ENCODE data around the gene IFNA2.

DNA sequence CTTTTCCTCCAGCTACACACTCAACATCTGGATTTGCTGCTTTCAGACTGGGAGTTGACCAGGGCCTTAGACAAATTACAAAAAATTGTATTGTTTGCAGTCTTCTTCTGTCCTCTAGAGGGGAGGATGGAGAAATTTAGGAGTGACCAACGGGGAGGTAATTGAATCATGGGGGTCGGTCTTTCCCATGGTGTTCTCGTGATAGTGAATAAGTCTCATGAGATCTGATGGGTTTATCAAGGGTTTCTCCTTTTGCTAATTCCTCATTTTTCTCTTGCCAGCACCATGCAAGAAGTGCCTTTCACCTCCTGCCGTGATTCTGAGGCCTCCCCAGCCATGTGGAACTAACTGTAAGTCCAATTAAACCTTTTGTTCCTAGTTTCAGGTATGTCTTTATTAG lies 28.0 kb upstream of the IFNA2 start:
- TF ChIP-seq, protein P1, sequence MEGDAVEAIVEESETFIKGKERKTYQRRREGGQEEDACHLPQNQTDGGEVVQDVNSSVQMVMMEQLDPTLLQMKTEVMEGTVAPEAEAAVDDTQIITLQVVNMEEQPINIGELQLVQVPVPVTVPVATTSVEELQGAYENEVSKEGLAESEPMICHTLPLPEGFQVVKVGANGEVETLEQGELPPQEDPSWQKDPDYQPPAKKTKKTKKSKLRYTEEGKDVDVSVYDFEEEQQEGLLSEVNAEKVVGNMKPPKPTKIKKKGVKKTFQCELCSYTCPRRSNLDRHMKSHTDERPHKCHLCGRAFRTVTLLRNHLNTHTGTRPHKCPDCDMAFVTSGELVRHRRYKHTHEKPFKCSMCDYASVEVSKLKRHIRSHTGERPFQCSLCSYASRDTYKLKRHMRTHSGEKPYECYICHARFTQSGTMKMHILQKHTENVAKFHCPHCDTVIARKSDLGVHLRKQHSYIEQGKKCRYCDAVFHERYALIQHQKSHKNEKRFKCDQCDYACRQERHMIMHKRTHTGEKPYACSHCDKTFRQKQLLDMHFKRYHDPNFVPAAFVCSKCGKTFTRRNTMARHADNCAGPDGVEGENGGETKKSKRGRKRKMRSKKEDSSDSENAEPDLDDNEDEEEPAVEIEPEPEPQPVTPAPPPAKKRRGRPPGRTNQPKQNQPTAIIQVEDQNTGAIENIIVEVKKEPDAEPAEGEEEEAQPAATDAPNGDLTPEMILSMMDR (IDR thresholded peaks at IDR 0.05; ENCODE audit: low read depth, low read length, poor library complexity, severe bottlenecking) = no peak
- no peak for TF ChIP-seq EZH2phosphoT487 (IDR thresholded peaks at IDR 0.05; ENCODE audit: borderline replicate concordance, low read length)
